ENCODE results near the gene SLC25A13.

- TF ChIP-seq, protein P1, sequence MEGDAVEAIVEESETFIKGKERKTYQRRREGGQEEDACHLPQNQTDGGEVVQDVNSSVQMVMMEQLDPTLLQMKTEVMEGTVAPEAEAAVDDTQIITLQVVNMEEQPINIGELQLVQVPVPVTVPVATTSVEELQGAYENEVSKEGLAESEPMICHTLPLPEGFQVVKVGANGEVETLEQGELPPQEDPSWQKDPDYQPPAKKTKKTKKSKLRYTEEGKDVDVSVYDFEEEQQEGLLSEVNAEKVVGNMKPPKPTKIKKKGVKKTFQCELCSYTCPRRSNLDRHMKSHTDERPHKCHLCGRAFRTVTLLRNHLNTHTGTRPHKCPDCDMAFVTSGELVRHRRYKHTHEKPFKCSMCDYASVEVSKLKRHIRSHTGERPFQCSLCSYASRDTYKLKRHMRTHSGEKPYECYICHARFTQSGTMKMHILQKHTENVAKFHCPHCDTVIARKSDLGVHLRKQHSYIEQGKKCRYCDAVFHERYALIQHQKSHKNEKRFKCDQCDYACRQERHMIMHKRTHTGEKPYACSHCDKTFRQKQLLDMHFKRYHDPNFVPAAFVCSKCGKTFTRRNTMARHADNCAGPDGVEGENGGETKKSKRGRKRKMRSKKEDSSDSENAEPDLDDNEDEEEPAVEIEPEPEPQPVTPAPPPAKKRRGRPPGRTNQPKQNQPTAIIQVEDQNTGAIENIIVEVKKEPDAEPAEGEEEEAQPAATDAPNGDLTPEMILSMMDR (conservative IDR thresholded peaks at IDR 0.05) = no peak
- no peak for TF ChIP-seq EZH2 (IDR thresholded peaks at IDR 0.05; ENCODE audit: low read depth)
Observed at GRCh38 chr7:96337519-96337918, 15.6 kb upstream of the SLC25A13 start.

Data from PC-9 (cell line).